ENCODE measurements around the gene TBCE.
"Not testable (repeated sequence)": the region's sequence is repeated elsewhere in the genome, so short reads cannot be mapped to it uniquely, and the experiment has no call there.

TBCE gene

GRCh38 chr1:235357485-235358373 lies 9.5 kb upstream of the TBCE start:
- DNase-seq = peak; percentile 64

- DNase-seq = no peak
Measured at GRCh38 chr1:235358899-235359298, 8.3 kb upstream of the TBCE start.

- not testable (repeated sequence) for DNase-seq
Measured at GRCh38 chr1:235364189-235364588, 3.0 kb upstream of the TBCE start.

- DNase-seq = no peak
Measured at GRCh38 chr1:235366286-235366685, 941 bp upstream of the TBCE start.

- DNase-seq = no peak
Measured at GRCh38 chr1:235368428-235368827, 1.2 kb downstream of the TBCE start.

GRCh38 chr1:235369802-235370201 lies 2.6 kb downstream of the TBCE start:
- DNase-seq = no peak

GRCh38 chr1:235375919-235376605 lies 8.8 kb downstream of the TBCE start:
- DNase-seq = peak; percentile 91

- DNase-seq = not testable (repeated sequence)
Measured at GRCh38 chr1:235378134-235378735, 11.0 kb downstream of the TBCE start.

- DNase-seq = not testable (repeated sequence)
Measured at GRCh38 chr1:235381955-235382739, 14.9 kb downstream of the TBCE start.

- DNase-seq = not testable (repeated sequence)
Measured at GRCh38 chr1:235385633-235386032, 18.4 kb downstream of the TBCE start.

- DNase-seq = no peak
Measured at GRCh38 chr1:235391874-235392273, 24.6 kb downstream of the TBCE start.

- no peak for DNase-seq
Measured at GRCh38 chr1:235397733-235398132, 30.5 kb downstream of the TBCE start.

- no peak for DNase-seq
Measured at GRCh38 chr1:235399661-235400060, 32.4 kb downstream of the TBCE start.

GRCh38 chr1:235401251-235401650 lies 34.0 kb downstream of the TBCE start:
- DNase-seq = no peak

- DNase-seq = no peak
Measured at GRCh38 chr1:235402457-235403200, 35.4 kb downstream of the TBCE start.

- DNase-seq = no peak
Measured at GRCh38 chr1:235403593-235403992, 36.4 kb downstream of the TBCE start.

- DNase-seq = no peak
Measured at GRCh38 chr1:235404190-235404589, 37.0 kb downstream of the TBCE start.

- DNase-seq = peak; percentile 64
Measured at GRCh38 chr1:235407419-235407818, 40.2 kb downstream of the TBCE start.

- DNase-seq = peak; percentile 60
Measured at GRCh38 chr1:235408503-235408960, 41.3 kb downstream of the TBCE start.

- DNase-seq = no peak
Measured at GRCh38 chr1:235409042-235409820, 42.0 kb downstream of the TBCE start.

GRCh38 chr1:235410467-235410866 lies 43.2 kb downstream of the TBCE start:
- DNase-seq = no peak

Data from NCI-H82 (cell line).